Fibroblast of lung (primary cell): Measurements from ENCODE around the gene MSANTD4. TPM values are rescaled to one million over a fixed set of nuclear protein-coding genes. Genes with fewer than 3 reads are reported as not detected.

Source experiments
- DNase-seq, 2 donors: peaks; one replicate each; pipeline versions ENCODE4 v3.0.0 to v3.0.0-alpha.2; 2010; ENCODE audit warnings: low read depth in 2 of 2
- H2AFZ ChIP-seq: 2 replicates; pipeline ENCODE4 v1.5.1; 2012; ENCODE audit warnings: low read length, control low read depth, inconsistent platforms
- H3K27ac ChIP-seq: 2 replicates; pipeline ENCODE4 v1.5.1; 2011; ENCODE audit warnings: low read length, control low read depth; ENCODE audit not compliant: insufficient read depth
- H3K27me3 ChIP-seq: 2 replicates; pipeline ENCODE4 v1.5.1; 2011; ENCODE audit warnings: mild to moderate bottlenecking, low read length; ENCODE audit not compliant: control insufficient read depth, insufficient read depth
- H3K36me3 ChIP-seq: 2 replicates; pipeline ENCODE4 v1.5.1; 2011; ENCODE audit warnings: low read length; ENCODE audit not compliant: control insufficient read depth, insufficient read depth
- H3K4me1 ChIP-seq: 2 replicates; pipeline ENCODE4 v1.5.1; 2011; ENCODE audit warnings: low read length; ENCODE audit not compliant: control insufficient read depth, insufficient read depth; ENCODE audit errors: extremely low read depth
- H3K4me2 ChIP-seq: 2 replicates; pipeline ENCODE4 v1.5.1; 2011; ENCODE audit warnings: low read length, control low read depth; ENCODE audit not compliant: insufficient read depth; ENCODE audit errors: extremely low read depth
- H3K4me3 ChIP-seq, 4 experiments: fragments of 200-600 bp in 1 of 4; sonication (generic) in 1 of 4; replicated peaks in 1 of 4; 2 replicates each; pipeline ENCODE4 v1.5.1; 2011 to 2016; ENCODE audit warnings: low read length in 4 of 4, low read depth in 3 of 4, mild to moderate bottlenecking in 3 of 4, control low read depth in 2 of 4, inconsistent platforms in 1 of 4, mixed read lengths in 1 of 4; ENCODE audit not compliant: insufficient read depth in 1 of 4; ENCODE audit errors: control extremely low read depth in 1 of 4
- H3K79me2 ChIP-seq: 2 replicates; pipeline ENCODE4 v1.5.1; 2012; ENCODE audit warnings: mild to moderate bottlenecking, low read length, inconsistent platforms; ENCODE audit not compliant: control insufficient read depth, insufficient read depth
- H3K9ac ChIP-seq: 2 replicates; pipeline ENCODE4 v1.5.1; 2011; ENCODE audit warnings: mild to moderate bottlenecking, low read length, control low read depth; ENCODE audit not compliant: insufficient read depth
- H3K9me3 ChIP-seq: 2 replicates; pipeline ENCODE4 v1.5.1; 2012; ENCODE audit warnings: low read depth, low read length; ENCODE audit not compliant: control insufficient read depth, insufficient read depth
- H4K20me1 ChIP-seq: 2 replicates; pipeline ENCODE4 v1.5.1; 2011; ENCODE audit warnings: low read length; ENCODE audit not compliant: control insufficient read depth, insufficient read depth; ENCODE audit errors: extremely low read depth
- EZH2 ChIP-seq: IDR thresholded peaks from 2 replicates; pipeline ENCODE4 v1.5.1; 2012; ENCODE audit warnings: low read length, control low read depth, mild to moderate bottlenecking; ENCODE audit errors: missing control alignments
- polyA plus RNA-seq, 2 donors: library from polyadenylated mRNA; depleted of rRNA in 1 of 2; stranded (reverse) in 1 of 2; unstranded in 1 of 2; fragments of >200 nt; gene quantifications; 2 replicates each; pipeline ENCODE4 v1.2.1, GENCODE V29; 2011 to 2012; ENCODE audit warnings: missing spikeins in 1 of 2
- total RNA-seq: library from RNA; depleted of rRNA; stranded (reverse); fragments of >200 nt; gene quantifications from 2 replicates; pipeline ENCODE4 v1.2.1, GENCODE V29; 2014
- TF ChIP-seq, protein P1 (sequence below), 2 donors: IDR thresholded peaks in 1 of 2; conservative IDR thresholded peaks in 1 of 2; 1 replicate in 1 of 2; 2 replicates in 1 of 2; pipeline ENCODE4 v1.5.1; 2011 to 2012; ENCODE audit warnings: low read length in 2 of 2, control low read depth in 1 of 2, inconsistent platforms in 1 of 2, low read depth in 1 of 2, mild to moderate bottlenecking in 1 of 2

MSANTD4 gene
- total and polyA plus RNA-seq, 2 donors (not counting 1 experiment from before 2014, with no cell fraction given) = 21.3 to 57.6 TPM

GRCh38 chr11:106031202-106031810 is 9.3 kb upstream of the MSANTD4 start:
- peak in 1 of 2 donors; percentile 18 for DNase-seq
- Histone ChIP-seq H3K9me3 (no peaks in the 10 kb centered on the region), H3K4me1 (no peaks in the 10 kb centered on the region), H3K36me3 (no peaks in the 10 kb centered on the region), H3K9ac (no peak overlapping the region), H3K4me3 (no peak overlapping the region), H3K27me3 (no peaks in the 10 kb centered on the region), H2AFZ (no peak overlapping the region), H3K4me2 (no peak overlapping the region), H4K20me1 (no peaks in the 10 kb centered on the region), H3K79me2 (no peaks in the 10 kb centered on the region), H3K27ac (no peak overlapping the region)
- no peak for TF ChIP-seq EZH2
- TF ChIP-seq, protein P1, sequence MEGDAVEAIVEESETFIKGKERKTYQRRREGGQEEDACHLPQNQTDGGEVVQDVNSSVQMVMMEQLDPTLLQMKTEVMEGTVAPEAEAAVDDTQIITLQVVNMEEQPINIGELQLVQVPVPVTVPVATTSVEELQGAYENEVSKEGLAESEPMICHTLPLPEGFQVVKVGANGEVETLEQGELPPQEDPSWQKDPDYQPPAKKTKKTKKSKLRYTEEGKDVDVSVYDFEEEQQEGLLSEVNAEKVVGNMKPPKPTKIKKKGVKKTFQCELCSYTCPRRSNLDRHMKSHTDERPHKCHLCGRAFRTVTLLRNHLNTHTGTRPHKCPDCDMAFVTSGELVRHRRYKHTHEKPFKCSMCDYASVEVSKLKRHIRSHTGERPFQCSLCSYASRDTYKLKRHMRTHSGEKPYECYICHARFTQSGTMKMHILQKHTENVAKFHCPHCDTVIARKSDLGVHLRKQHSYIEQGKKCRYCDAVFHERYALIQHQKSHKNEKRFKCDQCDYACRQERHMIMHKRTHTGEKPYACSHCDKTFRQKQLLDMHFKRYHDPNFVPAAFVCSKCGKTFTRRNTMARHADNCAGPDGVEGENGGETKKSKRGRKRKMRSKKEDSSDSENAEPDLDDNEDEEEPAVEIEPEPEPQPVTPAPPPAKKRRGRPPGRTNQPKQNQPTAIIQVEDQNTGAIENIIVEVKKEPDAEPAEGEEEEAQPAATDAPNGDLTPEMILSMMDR (conservative IDR thresholded peaks at IDR 0.05 in 1 of 2, IDR thresholded peaks at IDR 0.05 in 1 of 2; ENCODE audit: low read depth in 1 of 2, low read length in 2 of 2) = no peak

GRCh38 chr11:106030609-106031008 is 8.6 kb upstream of the MSANTD4 start:
- H3K27ac ChIP-seq = no peak overlapping the region
- H2AFZ ChIP-seq = no peak overlapping the region
- H3K79me2 ChIP-seq = no peaks in the 10 kb centered on the region
- no peak for DNase-seq
- H4K20me1 ChIP-seq = no peaks in the 10 kb centered on the region
- no peaks in the 10 kb centered on the region for H3K36me3 ChIP-seq
- no peaks in the 10 kb centered on the region for H3K9me3 ChIP-seq
- H3K27me3 ChIP-seq = no peaks in the 10 kb centered on the region
- no peak overlapping the region for H3K4me3 ChIP-seq
- H3K4me1 ChIP-seq = no peaks in the 10 kb centered on the region
- no peak for TF ChIP-seq EZH2
- TF ChIP-seq, protein P1 (conservative IDR thresholded peaks at IDR 0.05 in 1 of 2, IDR thresholded peaks at IDR 0.05 in 1 of 2; ENCODE audit: low read depth in 1 of 2, low read length in 2 of 2) = no peak
- no peak overlapping the region for H3K9ac ChIP-seq
- no peak overlapping the region for H3K4me2 ChIP-seq

- peak overlapping the region; percentile 89 for H2AFZ ChIP-seq
- H3K9ac ChIP-seq = no peak overlapping the region
- peaks cover 21% of the 10 kb centered on the region for H3K79me2 ChIP-seq
- no peaks in the 10 kb centered on the region for H3K4me1 ChIP-seq
- H3K9me3 ChIP-seq = no peaks in the 10 kb centered on the region
- H3K36me3 ChIP-seq = no peaks in the 10 kb centered on the region
- peak overlapping the region; percentile 83 for H3K4me2 ChIP-seq
- peak overlapping the region; percentile 62 for H3K27ac ChIP-seq
- no peaks in the 10 kb centered on the region for H4K20me1 ChIP-seq
- peak overlapping the region; percentile 46 to 91 (median 64) for H3K4me3 ChIP-seq
- no peak for DNase-seq
- no peak for TF ChIP-seq EZH2
- TF ChIP-seq, protein P1 (conservative IDR thresholded peaks at IDR 0.05 in 1 of 2, IDR thresholded peaks at IDR 0.05 in 1 of 2; ENCODE audit: low read depth in 1 of 2, low read length in 2 of 2) = no peak
- H3K27me3 ChIP-seq = no peaks in the 10 kb centered on the region
These were observed 795 bp upstream of the MSANTD4 start for GRCh38 chr11:106022795-106023275.
